Osteocyte (in vitro differentiated cells): ENCODE data around the gene TGM2. TPM values are rescaled to one million over a fixed set of nuclear protein-coding genes. Genes with fewer than 3 reads are reported as not detected.

Experiments used
- DNase-seq: peaks from one replicate; pipeline ENCODE4 v3.0.0; 2021; ENCODE audit warnings: mixed read lengths; ENCODE audit not compliant: unreplicated experiment; ENCODE audit errors: extremely low spot score
- H3K27ac Mint-ChIP-seq: one replicate; pipeline ENCODE4 v1.8.0; 2021; ENCODE audit warnings: mild to moderate bottlenecking, mixed read lengths; ENCODE audit not compliant: unreplicated experiment
- H3K27me3 Mint-ChIP-seq: one replicate; pipeline ENCODE4 v1.8.0; 2021; ENCODE audit warnings: mixed read lengths; ENCODE audit not compliant: unreplicated experiment
- H3K36me3 Mint-ChIP-seq: one replicate; pipeline ENCODE4 v1.8.0; 2021; ENCODE audit warnings: mixed read lengths; ENCODE audit not compliant: unreplicated experiment
- H3K4me1 Mint-ChIP-seq: one replicate; pipeline ENCODE4 v1.8.0; 2021; ENCODE audit warnings: mixed read lengths; ENCODE audit not compliant: unreplicated experiment
- H3K4me3 Mint-ChIP-seq: one replicate; pipeline ENCODE4 v1.8.0; 2021; ENCODE audit warnings: mild to moderate bottlenecking, moderate library complexity, mixed read lengths; ENCODE audit not compliant: unreplicated experiment
- H3K9me3 Mint-ChIP-seq: one replicate; pipeline ENCODE4 v1.8.0; 2021; ENCODE audit warnings: mixed read lengths; ENCODE audit not compliant: unreplicated experiment
- CTCF ChIP-seq: fragments of 200-600 bp; sonication (generic); IDR thresholded peaks from 2 replicates; pipeline ENCODE4 v1.5.0; 2021; ENCODE audit warnings: antibody characterized with exemption, mild to moderate bottlenecking, moderate library complexity
- total RNA-seq: library from RNA; stranded (reverse); gene quantifications from 2 replicates; pipeline ENCODE4 v1.2.1, GENCODE V29; 2021

TGM2 gene
- total RNA-seq, 1 donor from 2014 or later: 29.2 TPM

GRCh38 chr20:38178581-38178980 lies 13.5 kb upstream of the TGM2 start:
- H3K27ac Mint-ChIP-seq: no peak overlapping the region
- no peak for TF ChIP-seq CTCF
- H3K9me3 Mint-ChIP-seq: no peaks in the 10 kb centered on the region
- no peak overlapping the region for H3K4me3 Mint-ChIP-seq
- no peaks in the 10 kb centered on the region for H3K36me3 Mint-ChIP-seq
- H3K4me1 Mint-ChIP-seq: peaks cover 63% of the 10 kb centered on the region
- DNase-seq: no peak
- no peaks in the 10 kb centered on the region for H3K27me3 Mint-ChIP-seq

- Mint-ChIP-seq H3K27me3 (no peaks in the 10 kb centered on the region), H3K4me3 (no peak overlapping the region), H3K9me3 (no peaks in the 10 kb centered on the region), H3K4me1 (peaks cover 68% of the 10 kb centered on the region), H3K36me3 (no peaks in the 10 kb centered on the region), H3K27ac (no peak overlapping the region)
- no peak for TF ChIP-seq CTCF
- DNase-seq: no peak
These were observed 13.0 kb upstream of the TGM2 start for GRCh38 chr20:38178065-38178491.

GRCh38 chr20:38177201-38177600 lies 12.1 kb upstream of the TGM2 start:
- Mint-ChIP-seq H3K27me3 (no peaks in the 10 kb centered on the region), H3K4me3 (no peak overlapping the region), H3K36me3 (no peaks in the 10 kb centered on the region), H3K27ac (no peak overlapping the region), H3K4me1 (peaks cover 76% of the 10 kb centered on the region), H3K9me3 (no peaks in the 10 kb centered on the region)
- no peak for DNase-seq
- no peak for TF ChIP-seq CTCF

- H3K9me3 Mint-ChIP-seq: no peaks in the 10 kb centered on the region
- TF ChIP-seq CTCF: no peak
- peaks cover 76% of the 10 kb centered on the region for H3K4me1 Mint-ChIP-seq
- H3K27me3 Mint-ChIP-seq: no peaks in the 10 kb centered on the region
- no peak for DNase-seq
- no peak overlapping the region for H3K4me3 Mint-ChIP-seq
- H3K36me3 Mint-ChIP-seq: no peaks in the 10 kb centered on the region
- H3K27ac Mint-ChIP-seq: peak overlapping the region; percentile 97
These were observed 10.5 kb upstream of the TGM2 start for GRCh38 chr20:38175304-38176180.
